Gastrocnemius medialis (tissue), 4 donors: ENCODE data around the gene PEBP1. TPM values are rescaled to one million over a fixed set of nuclear protein-coding genes. Genes with fewer than 3 reads are reported as not detected.

Experiments used
- ATAC-seq, 2 donors: fragments of 150-250 bp; one replicate each; pipeline ENCODE4 v1.9.1; 2016
- DNase-seq, 2 donors: peaks; one replicate each; pipeline ENCODE4 v3.0.0-alpha.2; 2019
- H3K27ac ChIP-seq, 4 donors: fragments of 200-600 bp; sonication (generic); 1 replicate in 1 of 4; 2 replicates in 3 of 4; pipeline ENCODE4 v1.5.1; 2016 to 2018; ENCODE audit warnings: mild to moderate bottlenecking in 2 of 4, moderate library complexity in 1 of 4
- H3K27me3 ChIP-seq, 3 donors: fragments of 200-600 bp; sonication (generic) in 2 of 3; 1 replicate in 1 of 3; 2 replicates in 2 of 3; pipeline versions ENCODE4 v1.5.1 to v1.6.0; 2016 to 2019; ENCODE audit warnings: mild to moderate bottlenecking in 1 of 3, moderate library complexity in 1 of 3
- H3K36me3 ChIP-seq, 2 donors: fragments of 200-600 bp; sonication (generic) in 1 of 2; one replicate each; pipeline ENCODE4 v1.5.1; 2017 to 2018
- H3K4me1 ChIP-seq, 2 donors: fragments of 200-600 bp; sonication (generic) in 1 of 2; one replicate each; pipeline ENCODE4 v1.5.1; 2016 to 2017; ENCODE audit warnings: mild to moderate bottlenecking in 2 of 2
- H3K4me3 ChIP-seq, 4 donors: fragments of 200-600 bp; sonication (generic) in 3 of 4; 1 replicate in 1 of 4; 2 replicates in 3 of 4; pipeline ENCODE4 v1.5.1; 2016 to 2019; ENCODE audit warnings: mild to moderate bottlenecking in 2 of 4
- H3K9me3 ChIP-seq, 3 donors: fragments of 200-600 bp; sonication (generic) in 2 of 3; 1 replicate in 1 of 3; 2 replicates in 2 of 3; pipeline ENCODE4 v1.5.1; 2016 to 2019
- CTCF ChIP-seq, 5 experiments: fragments of 450-650 bp in 3 of 5; fragments of 200-600 bp in 2 of 5; sonication (generic) in 2 of 5; IDR thresholded peaks in 4 of 5; conservative IDR thresholded peaks in 1 of 5; 1 replicate in 4 of 5; 2 replicates in 1 of 5; pipeline ENCODE4 v1.5.1; 2016 to 2019; ENCODE audit warnings: antibody characterized with exemption in 5 of 5, mild to moderate bottlenecking in 3 of 5, moderate library complexity in 3 of 5
- POLR2A ChIP-seq, 2 donors: fragments of 450-650 bp; IDR thresholded peaks; one replicate each; pipeline ENCODE4 v1.6.1; 2017; ENCODE audit warnings: antibody characterized with exemption in 2 of 2, mild to moderate bottlenecking in 2 of 2, moderate library complexity in 2 of 2
- in situ Hi-C, 4 donors: fragments of 200-750 bp; cut with MboI; loops; one replicate each; pipeline versions ENCODE4 v1.15.0 to v1.8.0; 2017; ENCODE audit warnings: low sequenced_read_pairs in 4 of 4
- intact Hi-C: fragments of 100-400 bp; cut with DNase I; formaldehyde crosslinking; loops from one replicate; pipeline ENCODE4 v1.15.1; 2023; ENCODE audit warnings: low total_unique reads
- total RNA-seq, 4 donors: library from RNA; depleted of rRNA; stranded (reverse); fragments of >200 nt; gene quantifications; one replicate each; pipeline versions ENCODE4 v1.1.0 to v1.2.3, GENCODE V29; 2016

Gene PEBP1
- total RNA-seq, 4 donors from 2014 or later, result 306 to 442 (median 330) TPM

- H3K4me1 ChIP-seq, result peaks cover 5 to 6% of the 10 kb centered on the region in 2 donors
- ATAC-seq, result no peak
- H3K27me3 ChIP-seq, result no peaks in the 10 kb centered on the region
- H3K27ac ChIP-seq, result no peak overlapping the region
- intact Hi-C loops (no loop called here), in situ Hi-C loops (no loop called here)
- no peaks in the 10 kb centered on the region for H3K9me3 ChIP-seq
- no peak overlapping the region for H3K4me3 ChIP-seq
- no peak for TF ChIP-seq POLR2A (IDR thresholded peaks at IDR 0.05)
- TF ChIP-seq CTCF (IDR thresholded peaks at IDR 0.05 in 4 of 5, conservative IDR thresholded peaks at IDR 0.05 in 1 of 5), result no peak
- H3K36me3 ChIP-seq, result peaks cover 3 to 22% of the 10 kb centered on the region in 2 donors
- DNase-seq, result no peak
Observed at GRCh38 chr12:118151755-118152154, 15.8 kb downstream of the PEBP1 start.

GRCh38 chr12:118160536-118160935, 24.6 kb downstream of the PEBP1 start:
- Histone ChIP-seq H3K4me1 (no peaks in the 10 kb centered on the region), H3K4me3 (no peak overlapping the region), H3K9me3 (no peaks in the 10 kb centered on the region), H3K27me3 (no peaks in the 10 kb centered on the region), H3K27ac (no peak overlapping the region), H3K36me3 (peaks cover 0 to 41% of the 10 kb centered on the region in 2 donors)
- ATAC-seq, result no peak
- DNase-seq, result no peak
- TF ChIP-seq POLR2A (IDR thresholded peaks at IDR 0.05) (no peak), CTCF (IDR thresholded peaks at IDR 0.05 in 4 of 5, conservative IDR thresholded peaks at IDR 0.05 in 1 of 5) (no peak)
- in situ Hi-C loops, result no loop called here
- intact Hi-C loops, result no loop called here

- intact Hi-C loops, result no loop called here
- no peaks in the 10 kb centered on the region for H3K4me1 ChIP-seq
- H3K4me3 ChIP-seq, result no peak overlapping the region
- no peaks in the 10 kb centered on the region for H3K27me3 ChIP-seq
- in situ Hi-C loops, result no loop called here
- no peak overlapping the region for H3K27ac ChIP-seq
- H3K9me3 ChIP-seq, result no peaks in the 10 kb centered on the region
- ATAC-seq, result no peak
- peaks cover 0 to 44% of the 10 kb centered on the region in 2 donors for H3K36me3 ChIP-seq
- TF ChIP-seq POLR2A (IDR thresholded peaks at IDR 0.05), result no peak
- TF ChIP-seq CTCF (IDR thresholded peaks at IDR 0.05 in 4 of 5, conservative IDR thresholded peaks at IDR 0.05 in 1 of 5), result no peak
- no peak for DNase-seq
Observed at GRCh38 chr12:118164798-118165486, 29.0 kb downstream of the PEBP1 start.

- TF ChIP-seq CTCF (IDR thresholded peaks at IDR 0.05 in 4 of 5, conservative IDR thresholded peaks at IDR 0.05 in 1 of 5) (no peak), POLR2A (IDR thresholded peaks at IDR 0.05) (no peak)
- Histone ChIP-seq H3K36me3 (peaks cover 0 to 45% of the 10 kb centered on the region in 2 donors), H3K9me3 (no peaks in the 10 kb centered on the region), H3K4me1 (no peaks in the 10 kb centered on the region), H3K4me3 (no peak overlapping the region), H3K27me3 (no peaks in the 10 kb centered on the region), H3K27ac (no peak overlapping the region)
- DNase-seq (no peak), ATAC-seq (no peak)
- intact Hi-C loops (no loop called here), in situ Hi-C loops (no loop called here)
Observed at GRCh38 chr12:118166946-118167345, 31.0 kb downstream of the PEBP1 start.
